ENCODE measurements around the gene TRRAP.

TRRAP gene

GRCh38 chr7:99050971-99051370 is 172.6 kb downstream of the TRRAP start:
- DNase-seq (ENCODE audit: low read depth in 2 of 2): no peak

DNA sequence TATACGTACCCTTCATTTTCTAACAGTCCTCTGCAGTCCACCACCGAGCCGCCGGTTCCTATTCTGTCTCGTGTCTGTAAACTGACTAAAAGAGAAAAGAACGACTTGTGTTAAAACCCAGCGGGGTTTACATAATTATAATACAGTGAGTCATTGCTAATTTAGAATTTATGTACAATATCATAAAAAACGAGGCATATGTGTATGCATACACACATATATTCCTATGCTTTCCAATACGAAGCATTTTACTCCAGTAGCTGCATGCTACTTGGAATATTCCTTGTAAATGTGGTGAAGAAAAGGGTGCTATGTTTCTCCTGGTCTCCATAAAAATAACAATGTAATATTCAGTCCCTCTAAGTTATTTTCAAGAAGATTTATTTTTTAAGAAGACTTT is 176.4 kb downstream of the TRRAP start:
- DNase-seq (ENCODE audit: low read depth in 2 of 2): no peak

- DNase-seq (ENCODE audit: low read depth in 2 of 2): no peak
These were observed 182.9 kb downstream of the TRRAP start for GRCh38 chr7:99061001-99061776.
